Measurements from ENCODE around the gene CLPTM1.

Gene CLPTM1

GRCh38 chr19:45019187-45019586 lies 64.0 kb downstream of the CLPTM1 start:
- Histone ChIP-seq H3K4me3 (ENCODE audit: low read depth in 1 of 2, low read length in 2 of 2) (no peak overlapping the region), H3K36me3 (ENCODE audit: control insufficient read depth in 1 of 2, insufficient read depth in 2 of 2, low read length in 2 of 2) (peaks cover 0 to 16% of the 10 kb centered on the region in 2 donors), H3K4me1 (ENCODE audit: control insufficient read depth in 1 of 2, insufficient read depth in 2 of 2, low read length in 2 of 2) (no peaks in the 10 kb centered on the region), H3K27ac (ENCODE audit: low read length) (no peak overlapping the region), H3K27me3 (ENCODE audit: low read depth, low read length) (no peaks in the 10 kb centered on the region), H3K9me3 (ENCODE audit: control insufficient read depth in 1 of 2, low read length in 2 of 2) (no peaks in the 10 kb centered on the region)

- Histone ChIP-seq H3K4me1 (ENCODE audit: control insufficient read depth in 1 of 2, insufficient read depth in 2 of 2, low read length in 2 of 2) (no peaks in the 10 kb centered on the region), H3K9me3 (ENCODE audit: control insufficient read depth in 1 of 2, low read length in 2 of 2) (no peaks in the 10 kb centered on the region), H3K27ac (ENCODE audit: low read length) (no peak overlapping the region), H3K27me3 (ENCODE audit: low read depth, low read length) (no peaks in the 10 kb centered on the region), H3K36me3 (ENCODE audit: control insufficient read depth in 1 of 2, insufficient read depth in 2 of 2, low read length in 2 of 2) (peaks cover 0 to 14% of the 10 kb centered on the region in 2 donors), H3K4me3 (ENCODE audit: low read depth in 1 of 2, low read length in 2 of 2) (no peak overlapping the region)
Measured at GRCh38 chr19:45020071-45020470, 64.9 kb downstream of the CLPTM1 start.

GRCh38 chr19:45021971-45022370 lies 66.8 kb downstream of the CLPTM1 start:
- H3K36me3 ChIP-seq (ENCODE audit: control insufficient read depth in 1 of 2, insufficient read depth in 2 of 2, low read length in 2 of 2), result peaks cover 0 to 8% of the 10 kb centered on the region in 2 donors
- no peaks in the 10 kb centered on the region for H3K4me1 ChIP-seq (ENCODE audit: control insufficient read depth in 1 of 2, insufficient read depth in 2 of 2, low read length in 2 of 2)
- H3K4me3 ChIP-seq (ENCODE audit: low read depth in 1 of 2, low read length in 2 of 2), result no peak overlapping the region
- no peak overlapping the region for H3K27ac ChIP-seq (ENCODE audit: low read length)
- no peaks in the 10 kb centered on the region for H3K9me3 ChIP-seq (ENCODE audit: control insufficient read depth in 1 of 2, low read length in 2 of 2)
- no peaks in the 10 kb centered on the region for H3K27me3 ChIP-seq (ENCODE audit: low read depth, low read length)

- H3K4me3 ChIP-seq (ENCODE audit: low read depth in 1 of 2, low read length in 2 of 2), result no peak overlapping the region
- H3K9me3 ChIP-seq (ENCODE audit: control insufficient read depth in 1 of 2, low read length in 2 of 2), result no peaks in the 10 kb centered on the region
- no peaks in the 10 kb centered on the region for H3K4me1 ChIP-seq (ENCODE audit: control insufficient read depth in 1 of 2, insufficient read depth in 2 of 2, low read length in 2 of 2)
- H3K27me3 ChIP-seq (ENCODE audit: low read depth, low read length), result no peaks in the 10 kb centered on the region
- H3K36me3 ChIP-seq (ENCODE audit: control insufficient read depth in 1 of 2, insufficient read depth in 2 of 2, low read length in 2 of 2), result peaks cover 0 to 10% of the 10 kb centered on the region in 2 donors
- H3K27ac ChIP-seq (ENCODE audit: low read length), result no peak overlapping the region
Measured at GRCh38 chr19:45023048-45023447, 67.9 kb downstream of the CLPTM1 start.

GRCh38 chr19:45025264-45025663 lies 70.1 kb downstream of the CLPTM1 start:
- peaks cover 7 to 23% of the 10 kb centered on the region in 2 donors for H3K36me3 ChIP-seq (ENCODE audit: control insufficient read depth in 1 of 2, insufficient read depth in 2 of 2, low read length in 2 of 2)
- H3K4me1 ChIP-seq (ENCODE audit: control insufficient read depth in 1 of 2, insufficient read depth in 2 of 2, low read length in 2 of 2), result no peaks in the 10 kb centered on the region
- H3K4me3 ChIP-seq (ENCODE audit: low read depth in 1 of 2, low read length in 2 of 2), result no peak overlapping the region
- H3K27ac ChIP-seq (ENCODE audit: low read length), result no peak overlapping the region
- H3K27me3 ChIP-seq (ENCODE audit: low read depth, low read length), result no peaks in the 10 kb centered on the region
- H3K9me3 ChIP-seq (ENCODE audit: control insufficient read depth in 1 of 2, low read length in 2 of 2), result no peaks in the 10 kb centered on the region

- Histone ChIP-seq H3K36me3 (ENCODE audit: control insufficient read depth in 1 of 2, insufficient read depth in 2 of 2, low read length in 2 of 2) (peaks cover 14 to 34% of the 10 kb centered on the region in 2 donors), H3K4me1 (ENCODE audit: control insufficient read depth in 1 of 2, insufficient read depth in 2 of 2, low read length in 2 of 2) (no peaks in the 10 kb centered on the region), H3K27me3 (ENCODE audit: low read depth, low read length) (no peaks in the 10 kb centered on the region), H3K4me3 (ENCODE audit: low read depth in 1 of 2, low read length in 2 of 2) (no peak overlapping the region), H3K9me3 (ENCODE audit: control insufficient read depth in 1 of 2, low read length in 2 of 2) (no peaks in the 10 kb centered on the region), H3K27ac (ENCODE audit: low read length) (no peak overlapping the region)
Measured at GRCh38 chr19:45027371-45027770, 72.2 kb downstream of the CLPTM1 start.

- H3K36me3 ChIP-seq (ENCODE audit: control insufficient read depth in 1 of 2, insufficient read depth in 2 of 2, low read length in 2 of 2), result peaks cover 21 to 42% of the 10 kb centered on the region in 2 donors
- H3K27ac ChIP-seq (ENCODE audit: low read length), result no peak overlapping the region
- no peaks in the 10 kb centered on the region for H3K27me3 ChIP-seq (ENCODE audit: low read depth, low read length)
- no peak overlapping the region for H3K4me3 ChIP-seq (ENCODE audit: low read depth in 1 of 2, low read length in 2 of 2)
- no peaks in the 10 kb centered on the region for H3K4me1 ChIP-seq (ENCODE audit: control insufficient read depth in 1 of 2, insufficient read depth in 2 of 2, low read length in 2 of 2)
- no peaks in the 10 kb centered on the region for H3K9me3 ChIP-seq (ENCODE audit: control insufficient read depth in 1 of 2, low read length in 2 of 2)
Measured at GRCh38 chr19:45030825-45031224, 75.6 kb downstream of the CLPTM1 start.

GRCh38 chr19:45032421-45032820 lies 77.2 kb downstream of the CLPTM1 start:
- no peaks in the 10 kb centered on the region for H3K9me3 ChIP-seq (ENCODE audit: control insufficient read depth in 1 of 2, low read length in 2 of 2)
- no peaks in the 10 kb centered on the region for H3K4me1 ChIP-seq (ENCODE audit: control insufficient read depth in 1 of 2, insufficient read depth in 2 of 2, low read length in 2 of 2)
- no peak overlapping the region for H3K4me3 ChIP-seq (ENCODE audit: low read depth in 1 of 2, low read length in 2 of 2)
- H3K27me3 ChIP-seq (ENCODE audit: low read depth, low read length), result no peaks in the 10 kb centered on the region
- H3K27ac ChIP-seq (ENCODE audit: low read length), result no peak overlapping the region
- H3K36me3 ChIP-seq (ENCODE audit: control insufficient read depth in 1 of 2, insufficient read depth in 2 of 2, low read length in 2 of 2), result peaks cover 21 to 45% of the 10 kb centered on the region in 2 donors

GRCh38 chr19:45035755-45036154 lies 80.6 kb downstream of the CLPTM1 start:
- peaks cover 13 to 20% of the 10 kb centered on the region in 2 donors for H3K4me1 ChIP-seq (ENCODE audit: control insufficient read depth in 1 of 2, insufficient read depth in 2 of 2, low read length in 2 of 2)
- no peak overlapping the region for H3K27ac ChIP-seq (ENCODE audit: low read length)
- no peaks in the 10 kb centered on the region for H3K9me3 ChIP-seq (ENCODE audit: control insufficient read depth in 1 of 2, low read length in 2 of 2)
- H3K27me3 ChIP-seq (ENCODE audit: low read depth, low read length), result no peaks in the 10 kb centered on the region
- H3K4me3 ChIP-seq (ENCODE audit: low read depth in 1 of 2, low read length in 2 of 2), result no peak overlapping the region
- peaks cover 22 to 35% of the 10 kb centered on the region in 2 donors for H3K36me3 ChIP-seq (ENCODE audit: control insufficient read depth in 1 of 2, insufficient read depth in 2 of 2, low read length in 2 of 2)

- Histone ChIP-seq H3K4me3 (ENCODE audit: low read depth in 1 of 2, low read length in 2 of 2) (no peak overlapping the region), H3K27ac (ENCODE audit: low read length) (no peak overlapping the region), H3K4me1 (ENCODE audit: control insufficient read depth in 1 of 2, insufficient read depth in 2 of 2, low read length in 2 of 2) (peaks cover 19 to 34% of the 10 kb centered on the region in 2 donors), H3K27me3 (ENCODE audit: low read depth, low read length) (no peaks in the 10 kb centered on the region), H3K36me3 (ENCODE audit: control insufficient read depth in 1 of 2, insufficient read depth in 2 of 2, low read length in 2 of 2) (peaks cover 26 to 36% of the 10 kb centered on the region in 2 donors), H3K9me3 (ENCODE audit: control insufficient read depth in 1 of 2, low read length in 2 of 2) (no peaks in the 10 kb centered on the region)
Measured at GRCh38 chr19:45037393-45038169, 82.4 kb downstream of the CLPTM1 start.

GRCh38 chr19:45038931-45039893 lies 84.0 kb downstream of the CLPTM1 start, which contains the start of gene CLASRP:
TSS of gene CLASRP (plus strand) at chr19:45039045. CDS start at chr19:45040213, 1,168 bp downstream.
- Histone ChIP-seq H3K27me3 (ENCODE audit: low read depth, low read length) (no peaks in the 10 kb centered on the region), H3K4me1 (ENCODE audit: control insufficient read depth in 1 of 2, insufficient read depth in 2 of 2, low read length in 2 of 2) (peaks cover 19 to 34% of the 10 kb centered on the region in 2 donors), H3K9me3 (ENCODE audit: control insufficient read depth in 1 of 2, low read length in 2 of 2) (no peaks in the 10 kb centered on the region), H3K27ac (ENCODE audit: low read length) (peak within 1 kb of the TSS; percentile 87), H3K4me3 (ENCODE audit: low read depth in 1 of 2, low read length in 2 of 2) (peak within 1 kb of the TSS; percentile 85 to 93), H3K36me3 (ENCODE audit: control insufficient read depth in 1 of 2, insufficient read depth in 2 of 2, low read length in 2 of 2) (peaks cover 26 to 39% of the 10 kb centered on the region in 2 donors)

Data from muscle layer of duodenum (tissue), 2 donors.